GM21447 (cell line): ENCODE measurements around the gene TAS2R7.
"Not testable (repeated sequence)": the region's sequence is repeated elsewhere in the genome, so short reads cannot be mapped to it uniquely, and the experiment has no call there.

Source experiments
- ATAC-seq: cut with Tn5 transposase; IDR thresholded peaks from one replicate; pipeline ENCODE4 v1.9.1; 2021; ENCODE audit not compliant: unreplicated experiment

TAS2R7 gene, protein sequence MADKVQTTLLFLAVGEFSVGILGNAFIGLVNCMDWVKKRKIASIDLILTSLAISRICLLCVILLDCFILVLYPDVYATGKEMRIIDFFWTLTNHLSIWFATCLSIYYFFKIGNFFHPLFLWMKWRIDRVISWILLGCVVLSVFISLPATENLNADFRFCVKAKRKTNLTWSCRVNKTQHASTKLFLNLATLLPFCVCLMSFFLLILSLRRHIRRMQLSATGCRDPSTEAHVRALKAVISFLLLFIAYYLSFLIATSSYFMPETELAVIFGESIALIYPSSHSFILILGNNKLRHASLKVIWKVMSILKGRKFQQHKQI

DNA sequence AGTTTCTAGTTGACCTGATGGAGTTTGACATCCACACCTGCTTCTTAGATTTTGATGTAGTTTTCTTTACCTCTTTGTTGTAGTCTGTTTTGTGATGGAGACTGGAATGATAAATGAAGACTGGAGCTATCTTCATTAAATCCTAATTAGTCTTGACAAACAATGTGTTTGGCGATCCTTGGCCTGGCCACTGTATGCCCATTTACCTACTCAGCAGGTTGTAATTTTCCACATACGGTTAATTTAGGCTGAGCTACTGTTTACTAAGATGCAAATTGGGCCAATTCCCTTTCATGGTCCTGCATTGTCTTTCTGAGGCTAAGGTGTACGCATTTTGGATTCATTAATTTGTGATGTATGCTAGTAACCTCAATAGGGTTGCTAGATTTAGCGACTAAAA is at the start of gene TAS2R7:
TAS2R7 (minus strand) TSS at position 41 of the 400 bp plus-strand sequence. CDS start 57 bp downstream, outside the sequence.
- ATAC-seq = no peak

GRCh38 chr12:10851243-10851858 is 48.9 kb upstream of the TAS2R7 start:
- no peak for ATAC-seq

- no peak for ATAC-seq
Measured at GRCh38 chr12:10849425-10849878, 47.0 kb upstream of the TAS2R7 start, which contains the start of gene PRR4. Gene PRR4, minus strand, starts transcription at chr12:10849475. Its CDS starts 38 bp downstream, at chr12:10849437.

DNA sequence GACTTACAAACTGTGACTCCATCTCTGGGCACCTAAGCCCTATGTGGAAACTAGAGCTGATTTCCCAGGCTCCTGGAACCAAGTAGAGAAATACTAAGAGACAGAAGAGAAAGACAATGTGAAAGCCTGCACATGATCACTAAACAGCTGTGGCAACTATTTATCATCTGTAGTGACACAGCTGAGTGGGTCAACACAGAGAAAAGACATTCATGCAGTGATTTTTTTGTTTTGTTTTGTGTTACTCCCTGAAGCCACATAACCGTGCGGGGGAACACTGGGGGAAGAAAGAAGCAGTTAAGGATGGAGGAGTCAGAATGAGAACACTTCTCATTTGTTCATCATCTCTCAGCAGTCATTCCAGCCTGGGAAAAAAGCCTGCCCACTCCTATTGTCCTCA is 45.3 kb upstream of the TAS2R7 start:
- ATAC-seq = no peak

- ATAC-seq = no peak
Measured at GRCh38 chr12:10842862-10843261, 40.4 kb upstream of the TAS2R7 start.

GRCh38 chr12:10838461-10838860 is 36.0 kb upstream of the TAS2R7 start:
- ATAC-seq = no peak

GRCh38 chr12:10829994-10830393 is 27.6 kb upstream of the TAS2R7 start:
- ATAC-seq = no peak

DNA sequence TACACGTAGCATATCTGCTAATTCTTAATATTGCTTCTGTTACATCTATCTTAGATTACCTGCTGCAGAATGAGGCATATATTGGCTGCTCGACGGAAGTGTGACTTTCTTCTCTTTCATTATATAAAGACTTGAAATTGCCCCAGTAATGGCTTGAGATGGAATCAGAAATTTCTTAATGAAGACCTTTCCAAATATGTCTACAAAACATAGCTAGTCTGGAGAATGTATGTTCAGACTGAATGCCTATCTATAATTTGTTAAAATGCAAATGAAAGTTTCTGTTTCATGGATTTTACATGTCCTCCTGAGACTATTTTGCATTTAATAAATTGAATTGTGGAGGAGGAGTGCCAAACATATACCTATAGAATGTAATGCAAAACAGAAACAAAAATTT is 23.8 kb upstream of the TAS2R7 start, which contains the start of gene TAS2R10:
TAS2R10 (minus strand) TSS at position 101 of the 400 bp plus-strand sequence; CDS start at position 12, 89 bp downstream.
- no peak for ATAC-seq

GRCh38 chr12:10824957-10825356 is 22.5 kb upstream of the TAS2R7 start:
- ATAC-seq = no peak

- no peak for ATAC-seq
Measured at GRCh38 chr12:10811883-10812536, 9.6 kb upstream of the TAS2R7 start.

GRCh38 chr12:10810068-10810467 is 7.6 kb upstream of the TAS2R7 start, which contains the start of gene TAS2R9:
Gene TAS2R9, minus strand, starts transcription at chr12:10810168. Its CDS starts 93 bp downstream, at chr12:10810075.
- no peak for ATAC-seq

DNA sequence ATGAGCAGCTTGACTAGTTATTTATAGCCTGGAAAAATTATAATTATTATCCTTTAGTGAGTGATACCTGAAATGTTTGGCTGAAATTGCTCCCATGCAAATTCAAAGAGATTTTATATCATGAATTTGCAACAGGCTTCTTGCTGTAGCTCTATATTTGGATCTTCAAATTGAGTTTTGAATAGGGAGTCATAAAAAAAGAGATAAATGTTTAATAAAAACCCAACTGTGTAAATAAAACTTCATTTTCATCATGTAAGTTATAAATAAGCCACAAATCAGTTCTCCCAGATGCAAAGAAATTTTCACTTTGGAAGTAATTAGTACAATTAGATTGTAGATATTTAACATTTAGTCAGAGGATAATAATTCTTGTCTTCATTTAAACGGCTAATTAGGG is 4.8 kb upstream of the TAS2R7 start, which contains the start of gene TAS2R8:
TAS2R8 (minus strand) TSS at position 101 of the 400 bp plus-strand sequence. CDS start 306 bp downstream, outside the sequence.
- no peak for ATAC-seq

- ATAC-seq = no peak
Measured at GRCh38 chr12:10801741-10802140, 686 bp downstream of the TAS2R7 start.

DNA sequence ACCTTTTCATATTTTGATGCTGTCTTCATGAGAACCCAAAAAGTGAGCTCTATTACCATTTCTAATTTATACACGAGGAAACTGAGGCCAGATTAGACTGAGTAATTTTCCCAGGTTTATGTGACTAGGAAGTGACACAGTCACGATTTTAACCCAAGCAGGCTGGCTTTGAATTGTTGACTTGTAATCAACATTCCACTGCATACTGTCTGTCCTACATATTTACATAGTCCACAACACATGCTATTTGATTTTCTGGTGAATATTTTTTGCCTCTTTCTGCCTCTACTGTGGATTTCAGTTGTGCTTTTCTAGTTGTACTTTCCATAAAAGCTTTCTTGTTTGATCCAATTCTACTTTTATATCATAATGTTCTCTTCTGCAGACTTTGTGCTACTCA is 8.2 kb downstream of the TAS2R7 start:
- ATAC-seq = no peak

DNA sequence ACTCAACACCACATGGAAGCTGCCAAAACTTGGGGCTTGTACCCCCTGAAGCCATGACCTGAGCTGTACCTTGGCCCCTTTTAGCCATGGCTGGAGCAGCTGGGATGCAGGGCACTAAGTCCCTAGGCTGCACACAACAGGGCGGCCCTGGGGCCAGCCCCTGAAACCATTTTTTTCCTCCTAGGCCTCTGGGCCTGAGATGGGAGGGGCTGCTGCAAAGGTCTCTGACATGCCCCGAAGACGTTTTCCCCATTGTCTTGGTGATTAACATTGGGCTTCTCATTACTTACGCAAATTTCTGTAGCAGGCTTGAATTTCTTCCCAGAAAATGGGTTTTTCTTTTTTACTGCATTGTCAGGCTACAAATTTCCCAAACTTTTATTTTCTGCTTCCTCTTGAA is 10.7 kb downstream of the TAS2R7 start:
- ATAC-seq = not testable (repeated sequence)

DNA sequence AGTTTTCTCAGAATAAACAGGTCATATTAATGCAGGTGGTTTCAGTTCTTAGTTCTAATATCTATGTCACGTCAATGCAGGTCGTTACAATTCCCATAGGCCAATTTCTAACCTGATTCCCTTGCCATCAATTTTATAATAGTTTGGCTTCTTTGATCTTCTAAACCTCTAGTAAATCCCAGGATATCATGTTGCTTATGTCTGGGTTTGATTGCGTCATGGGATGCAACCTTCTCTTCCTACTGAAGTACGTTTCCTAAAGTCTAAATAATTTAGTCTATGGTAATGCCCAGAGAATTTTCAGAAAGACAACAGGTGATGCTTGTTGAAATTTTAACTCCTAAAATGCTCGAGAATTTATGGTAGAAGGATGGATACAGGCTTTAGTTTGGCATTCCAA is 19.2 kb downstream of the TAS2R7 start:
- no peak for ATAC-seq

DNA sequence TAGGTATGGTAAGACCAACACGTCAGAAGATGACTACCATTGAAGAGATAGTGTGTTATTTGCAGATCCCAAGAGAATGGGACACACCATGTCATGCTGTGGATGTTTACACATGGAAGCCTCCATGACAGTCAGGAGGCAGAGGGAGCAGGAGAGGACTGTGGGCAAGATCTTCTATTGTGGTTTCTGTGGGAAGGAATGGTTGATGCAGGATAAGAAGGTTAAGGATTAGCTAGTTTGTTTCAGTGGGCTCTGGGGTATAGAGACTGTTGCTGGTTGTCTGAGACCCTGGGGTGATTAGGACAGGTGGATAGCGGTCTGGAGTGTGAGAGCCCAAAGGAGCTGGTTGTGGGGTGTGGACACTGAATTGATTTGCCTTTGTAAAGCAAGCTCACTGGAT is 23.3 kb downstream of the TAS2R7 start:
- no peak for ATAC-seq

- no peak for ATAC-seq
Measured at GRCh38 chr12:10771132-10771733, 31.2 kb downstream of the TAS2R7 start.

- no peak for ATAC-seq
Measured at GRCh38 chr12:10759657-10760056, 42.8 kb downstream of the TAS2R7 start.

DNA sequence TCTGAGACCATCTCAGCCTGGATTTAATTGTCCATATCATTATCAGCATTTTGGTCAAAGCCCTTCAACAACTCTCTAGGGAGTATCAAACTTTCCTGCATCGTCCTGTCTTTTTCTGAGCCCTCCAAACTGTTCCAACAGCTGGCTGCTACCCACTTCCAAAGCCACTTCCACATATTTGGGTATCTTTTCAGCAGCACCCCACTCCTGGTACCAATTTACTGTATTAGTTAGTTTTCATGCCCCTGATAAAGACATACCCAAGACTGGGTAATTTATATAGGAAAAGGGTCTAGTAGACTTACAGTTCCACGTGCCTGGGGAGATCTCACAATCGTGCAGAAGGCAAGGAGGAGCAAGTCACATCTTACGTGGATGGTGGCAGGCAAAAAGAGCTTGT is 46.2 kb downstream of the TAS2R7 start:
- no peak for ATAC-seq

DNA sequence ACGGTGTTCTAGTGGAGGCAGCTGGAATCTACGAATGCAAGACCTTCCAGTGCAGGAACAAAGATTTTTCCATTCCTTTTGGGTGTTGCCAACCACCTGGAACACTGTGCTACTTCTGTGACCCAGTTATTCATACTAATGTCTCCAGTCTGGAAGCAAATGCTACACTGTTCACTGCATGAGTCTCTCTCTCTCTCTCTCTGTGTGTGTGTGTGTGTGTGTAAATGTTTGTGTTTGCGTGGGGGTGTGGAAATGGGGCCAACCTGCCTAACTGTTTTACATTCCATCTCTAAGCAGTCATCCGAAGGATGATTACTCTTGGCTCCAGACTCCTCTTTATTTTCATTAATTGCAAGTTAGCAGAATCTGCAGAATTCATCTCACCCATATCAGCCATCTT is 49.4 kb downstream of the TAS2R7 start:
- ATAC-seq = no peak
